Measurements from ENCODE around the gene CERS4.

CERS4 gene

DNA sequence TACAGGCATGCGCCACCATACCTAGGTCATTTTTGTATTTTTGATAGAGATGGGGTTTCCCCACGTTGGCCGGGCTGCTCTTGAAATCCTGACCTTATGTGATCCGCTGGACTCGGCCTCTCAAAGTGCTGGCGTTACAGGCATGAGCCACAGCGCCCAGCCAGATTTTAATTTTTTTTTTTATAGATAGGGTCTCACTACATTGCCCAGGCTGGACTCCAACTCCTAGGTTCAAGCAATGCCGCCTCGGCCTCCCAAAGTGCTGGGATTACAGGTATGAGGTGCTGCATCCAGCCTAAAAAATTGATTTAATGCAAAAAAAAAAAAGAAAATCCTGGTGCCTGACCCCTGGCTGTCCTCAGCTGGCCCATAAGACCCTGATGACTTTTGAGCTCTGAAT, 24.9 kb upstream of the CERS4 start:
- no peak overlapping the region for H3K27ac ChIP-seq (ENCODE audit: low read depth, low read length)
- no peaks in the 10 kb centered on the region for H3K27me3 ChIP-seq (ENCODE audit: low read length)
- H3K9me2 ChIP-seq (replicated peaks; ENCODE audit: insufficient read depth, low read length) = no peaks in the 10 kb centered on the region
- H3K79me2 ChIP-seq (ENCODE audit: insufficient read depth, low read length) = no peaks in the 10 kb centered on the region
- TF ChIP-seq, protein P1, sequence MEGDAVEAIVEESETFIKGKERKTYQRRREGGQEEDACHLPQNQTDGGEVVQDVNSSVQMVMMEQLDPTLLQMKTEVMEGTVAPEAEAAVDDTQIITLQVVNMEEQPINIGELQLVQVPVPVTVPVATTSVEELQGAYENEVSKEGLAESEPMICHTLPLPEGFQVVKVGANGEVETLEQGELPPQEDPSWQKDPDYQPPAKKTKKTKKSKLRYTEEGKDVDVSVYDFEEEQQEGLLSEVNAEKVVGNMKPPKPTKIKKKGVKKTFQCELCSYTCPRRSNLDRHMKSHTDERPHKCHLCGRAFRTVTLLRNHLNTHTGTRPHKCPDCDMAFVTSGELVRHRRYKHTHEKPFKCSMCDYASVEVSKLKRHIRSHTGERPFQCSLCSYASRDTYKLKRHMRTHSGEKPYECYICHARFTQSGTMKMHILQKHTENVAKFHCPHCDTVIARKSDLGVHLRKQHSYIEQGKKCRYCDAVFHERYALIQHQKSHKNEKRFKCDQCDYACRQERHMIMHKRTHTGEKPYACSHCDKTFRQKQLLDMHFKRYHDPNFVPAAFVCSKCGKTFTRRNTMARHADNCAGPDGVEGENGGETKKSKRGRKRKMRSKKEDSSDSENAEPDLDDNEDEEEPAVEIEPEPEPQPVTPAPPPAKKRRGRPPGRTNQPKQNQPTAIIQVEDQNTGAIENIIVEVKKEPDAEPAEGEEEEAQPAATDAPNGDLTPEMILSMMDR (IDR thresholded peaks at IDR 0.05; ENCODE audit: insufficient read depth, low read length, poor library complexity, severe bottlenecking) = no peak
- TF ChIP-seq EZH2phosphoT487 (conservative IDR thresholded peaks at IDR 0.05; ENCODE audit: low read length) = no peak
- no peaks in the 10 kb centered on the region for H4K20me1 ChIP-seq (ENCODE audit: low read depth, low read length)
- H3K36me3 ChIP-seq (ENCODE audit: low read length) = no peaks in the 10 kb centered on the region
- H3K9ac ChIP-seq (ENCODE audit: low read length) = no peak overlapping the region
- H3K4me3 ChIP-seq (ENCODE audit: insufficient read depth, low read length, poor library complexity, severe bottlenecking) = no peak overlapping the region
- no peaks in the 10 kb centered on the region for H3K9me3 ChIP-seq (ENCODE audit: insufficient read depth, low read length)
- H2AFZ ChIP-seq (ENCODE audit: low read depth, low read length, severe bottlenecking) = no peak overlapping the region
- no peak overlapping the region for H3K4me2 ChIP-seq (ENCODE audit: low read depth, low read length, poor library complexity, severe bottlenecking)
- peaks cover 3% of the 10 kb centered on the region; the same call in 1 of the 2 replicates for H3F3A ChIP-seq (ENCODE audit: insufficient read depth)

DNA sequence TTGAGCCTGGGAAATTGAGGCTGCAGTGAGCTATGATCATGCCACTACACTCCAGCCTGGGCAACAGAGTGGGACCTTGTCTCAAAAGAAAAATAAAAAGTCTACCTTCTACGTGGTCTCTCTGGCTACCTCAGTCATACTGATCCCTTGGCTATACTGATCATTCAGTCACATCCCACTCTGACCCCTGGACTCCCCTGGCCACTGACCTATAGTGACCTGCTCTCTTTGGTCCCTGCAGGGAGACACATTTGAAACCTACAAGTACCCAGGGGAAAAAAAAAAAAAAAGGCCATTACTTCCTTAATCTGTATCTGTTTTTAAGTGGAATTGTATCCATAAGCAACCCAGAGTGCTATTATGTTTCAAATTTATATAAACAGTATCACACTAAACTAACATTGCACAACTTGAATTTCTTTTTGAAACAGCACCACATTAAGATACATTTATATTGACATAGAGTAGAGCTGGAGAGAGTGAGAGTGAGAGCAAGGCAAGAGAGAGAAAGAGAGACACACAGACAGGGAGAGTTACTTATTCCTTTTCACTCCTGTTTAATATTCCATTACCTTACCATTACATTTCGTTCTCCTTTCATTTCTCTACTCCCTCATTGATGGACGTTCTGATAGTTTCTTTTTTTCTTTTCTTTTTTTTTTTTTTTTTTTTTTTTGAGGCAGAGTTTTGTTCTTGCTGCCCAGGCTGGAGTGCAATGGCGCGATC, 23.7 kb upstream of the CERS4 start:
- Histone ChIP-seq H3K4me2 (ENCODE audit: low read depth, low read length, poor library complexity, severe bottlenecking) (no peak overlapping the region), H3K9me3 (ENCODE audit: insufficient read depth, low read length) (no peaks in the 10 kb centered on the region), H4K20me1 (ENCODE audit: low read depth, low read length) (no peaks in the 10 kb centered on the region), H3K79me2 (ENCODE audit: insufficient read depth, low read length) (no peaks in the 10 kb centered on the region), H3K27ac (ENCODE audit: low read depth, low read length) (no peak overlapping the region), H3K4me3 (ENCODE audit: insufficient read depth, low read length, poor library complexity, severe bottlenecking) (no peak overlapping the region), H3F3A (ENCODE audit: insufficient read depth) (peaks cover 3% of the 10 kb centered on the region; the same call in 1 of the 2 replicates), H3K9ac (ENCODE audit: low read length) (no peak overlapping the region), H2AFZ (ENCODE audit: low read depth, low read length, severe bottlenecking) (no peak overlapping the region), H3K9me2 (replicated peaks; ENCODE audit: insufficient read depth, low read length) (no peaks in the 10 kb centered on the region), H3K27me3 (ENCODE audit: low read length) (no peaks in the 10 kb centered on the region), H3K36me3 (ENCODE audit: low read length) (no peaks in the 10 kb centered on the region)
- TF ChIP-seq EZH2phosphoT487 (conservative IDR thresholded peaks at IDR 0.05; ENCODE audit: low read length) = no peak
- TF ChIP-seq, protein P1 (IDR thresholded peaks at IDR 0.05; ENCODE audit: insufficient read depth, low read length, poor library complexity, severe bottlenecking) = no peak

DNA sequence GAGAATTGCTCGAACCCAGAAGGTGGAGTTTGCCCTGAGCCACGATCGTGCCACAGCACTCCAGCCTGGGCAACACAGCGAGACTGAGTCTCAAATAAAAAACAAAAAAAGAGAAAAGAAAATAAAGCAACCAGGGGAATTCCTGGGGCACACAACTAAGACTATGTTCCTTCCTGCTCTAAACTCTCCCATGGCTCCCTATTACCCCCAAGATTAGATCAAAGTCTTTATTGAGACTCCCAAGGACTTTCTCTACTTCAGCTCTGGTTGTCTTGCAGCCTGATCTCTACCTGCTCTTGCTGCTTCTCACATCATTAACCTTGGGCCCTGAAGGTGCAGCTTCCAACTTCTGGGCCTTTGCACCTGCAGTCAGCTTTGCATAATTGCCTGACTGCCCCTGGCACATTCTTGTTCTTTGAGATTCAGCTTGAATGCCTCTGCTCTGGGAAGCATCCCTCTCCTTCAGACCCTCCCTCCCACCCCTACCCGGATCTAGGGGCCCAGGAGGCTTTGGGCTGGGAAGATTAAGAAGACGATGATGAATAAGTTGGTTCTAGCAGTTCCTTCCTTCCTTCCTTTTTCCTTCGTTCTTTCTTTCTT, 16.8 kb upstream of the CERS4 start:
- no peaks in the 10 kb centered on the region for H3K9me2 ChIP-seq (replicated peaks; ENCODE audit: insufficient read depth, low read length)
- no peaks in the 10 kb centered on the region for H3K9me3 ChIP-seq (ENCODE audit: insufficient read depth, low read length)
- no peak overlapping the region for H2AFZ ChIP-seq (ENCODE audit: low read depth, low read length, severe bottlenecking)
- H3K27ac ChIP-seq (ENCODE audit: low read depth, low read length) = peak overlapping the region; percentile 99
- H3K79me2 ChIP-seq (ENCODE audit: insufficient read depth, low read length) = no peaks in the 10 kb centered on the region
- H4K20me1 ChIP-seq (ENCODE audit: low read depth, low read length) = no peaks in the 10 kb centered on the region
- peaks cover 41% of the 10 kb centered on the region for H3F3A ChIP-seq (ENCODE audit: insufficient read depth)
- no peaks in the 10 kb centered on the region for H3K27me3 ChIP-seq (ENCODE audit: low read length)
- H3K4me3 ChIP-seq (ENCODE audit: insufficient read depth, low read length, poor library complexity, severe bottlenecking) = no peak overlapping the region
- peak overlapping the region; percentile 62 for H3K9ac ChIP-seq (ENCODE audit: low read length)
- H3K36me3 ChIP-seq (ENCODE audit: low read length) = no peaks in the 10 kb centered on the region
- H3K4me2 ChIP-seq (ENCODE audit: low read depth, low read length, poor library complexity, severe bottlenecking) = peak overlapping the region; percentile 71
- TF ChIP-seq, protein P1 (IDR thresholded peaks at IDR 0.05; ENCODE audit: insufficient read depth, low read length, poor library complexity, severe bottlenecking) = no peak
- TF ChIP-seq EZH2phosphoT487 (conservative IDR thresholded peaks at IDR 0.05; ENCODE audit: low read length) = no peak

Measured in SU-DHL-6 (cell line).